RWPE1 (cell line): ENCODE measurements around the gene TM4SF20.

Experiments
- CTCF ChIA-PET: fragments of 350-600 bp; sonication (Branson Sonifier 250); formaldehyde crosslinking; extraction: SDS; loops from one replicate; lab custom pipeline; 2021; lab: Yijun Ruan, JAX
- POLR2A ChIA-PET: fragments of 400-600 bp; formaldehyde crosslinking; extraction: SDS; loops from one replicate; lab custom pipeline; 2020; ENCODE audit warnings: antibody characterized with exemption; ENCODE audit not compliant: low non-redundant PET; lab: Yijun Ruan, JAX
- DNase-seq: peaks from one replicate; pipeline ENCODE4 v3.0.0; 2012; ENCODE audit warnings: low spot score
- H3K27ac ChIP-seq: fragments of 450-650 bp; 2 replicates; pipeline ENCODE4 v1.5.1; 2017
- CTCF ChIP-seq: fragments of 450-650 bp; conservative IDR thresholded peaks from 2 replicates; pipeline ENCODE4 v1.5.1; 2017; ENCODE audit warnings: low read depth, mild to moderate bottlenecking

The TM4SF20 gene

GRCh38 chr2:227351639-227352038 is 27.5 kb downstream of the TM4SF20 start:
- no peak for DNase-seq
- ChIA-PET CTCF (interaction anchor here (0.6 kb wide), 1 partner anchor 22 kb away, joined by 3 read pairs; no protein-coding TSS in a partner anchor), POLR2A (no interaction called here)
- no peak overlapping the region for H3K27ac ChIP-seq
- TF ChIP-seq CTCF, result no peak

DNA sequence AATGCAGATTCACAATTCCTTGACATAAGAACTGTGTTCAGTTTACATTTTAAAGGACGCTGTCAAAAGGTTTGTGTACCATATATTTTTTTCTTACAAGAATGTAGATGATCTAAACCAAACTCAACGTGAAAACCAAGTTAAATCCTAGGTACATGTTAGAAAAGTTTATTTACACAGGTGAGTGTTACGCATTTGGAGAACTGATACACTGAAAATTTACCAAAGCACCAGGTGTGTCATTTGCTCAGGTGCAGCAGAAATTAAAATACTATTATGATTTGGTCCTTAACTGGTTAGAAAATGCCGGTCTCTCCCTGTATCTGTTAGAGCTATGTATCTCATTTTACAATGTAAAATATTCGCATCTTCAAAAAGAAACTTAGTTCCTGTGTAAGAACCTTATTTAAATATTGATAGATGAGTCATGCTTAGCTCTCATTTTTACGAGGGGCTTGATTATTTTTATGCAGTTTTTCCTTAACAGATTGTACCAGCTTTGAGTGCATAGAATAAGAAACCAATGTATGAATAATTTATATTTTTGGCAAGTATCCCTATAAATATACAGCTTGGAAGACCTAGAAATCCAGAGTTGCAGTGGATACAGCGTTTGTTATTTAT is 29.0 kb downstream of the TM4SF20 start:
- ChIA-PET CTCF (interaction anchor here (0.7 kb wide), 2 partner anchors 1016 to 1584 kb away, joined by 3 to 4 read pairs; no protein-coding TSS in a partner anchor), POLR2A (no interaction called here)
- no peak for TF ChIP-seq CTCF
- no peak for DNase-seq
- H3K27ac ChIP-seq, result no peak overlapping the region

- DNase-seq, result no peak
- no peak for TF ChIP-seq CTCF
- ChIA-PET POLR2A (no interaction called here), CTCF (interaction anchor here (0.5 kb wide), 2 partner anchors 132 to 350 kb away, joined by 3 to 4 read pairs; no protein-coding TSS in a partner anchor)
- H3K27ac ChIP-seq, result no peak overlapping the region
These were observed 30.8 kb downstream of the TM4SF20 start for GRCh38 chr2:227348324-227348723.

- ChIA-PET POLR2A (no interaction called here), CTCF (interaction anchor here (0.6 kb wide), 2 partner anchors 30 to 217 kb away, joined by 3 read pairs; no protein-coding TSS in a partner anchor)
- TF ChIP-seq CTCF, result no peak
- DNase-seq, result no peak
- H3K27ac ChIP-seq, result no peak overlapping the region
These were observed 32.0 kb downstream of the TM4SF20 start for GRCh38 chr2:227347117-227347516.

DNA sequence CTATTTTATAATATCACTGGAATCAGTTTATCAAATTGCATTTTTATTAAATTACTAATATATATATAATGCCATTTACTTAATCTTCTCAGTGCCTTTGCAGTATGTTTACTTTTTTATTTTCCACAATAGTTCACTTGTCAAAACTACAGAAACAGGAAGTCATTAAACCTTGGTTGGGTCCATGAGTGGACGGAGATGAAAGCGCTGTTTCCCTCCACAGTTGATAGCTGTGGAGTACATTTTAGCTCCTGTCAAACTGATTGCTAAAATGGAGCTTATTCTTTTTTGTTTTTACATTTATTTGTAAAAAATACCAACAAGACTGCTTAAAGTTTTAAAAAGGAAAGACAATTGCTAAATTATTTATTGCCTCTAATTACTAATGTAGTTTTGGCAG is 34.9 kb downstream of the TM4SF20 start:
- POLR2A ChIA-PET, result interaction anchor here (0.7 kb wide), 1 partner anchor 239 kb away, joined by 3 read pairs; no protein-coding TSS in a partner anchor
- no peak for TF ChIP-seq CTCF
- DNase-seq, result no peak
- H3K27ac ChIP-seq, result no peak overlapping the region
- CTCF ChIA-PET, result no interaction called here

DNA sequence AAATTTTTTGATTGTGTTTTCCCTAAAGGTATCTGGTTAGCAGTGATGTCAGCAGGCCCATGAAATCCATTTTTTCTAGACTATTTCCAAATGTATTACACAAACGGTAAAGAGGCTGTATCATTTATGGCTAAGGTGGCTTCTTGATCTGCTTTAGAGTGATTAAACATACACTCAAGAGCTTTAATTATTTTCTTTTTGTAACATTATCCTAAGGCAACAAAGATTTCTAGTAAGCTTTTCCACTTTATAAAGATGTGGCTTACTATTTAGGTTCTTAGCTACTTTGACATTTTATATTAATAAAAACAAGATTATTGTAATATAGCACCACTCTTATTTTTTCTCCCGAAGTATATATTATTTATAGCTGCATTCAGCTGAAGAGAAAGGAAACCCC is 37.6 kb downstream of the TM4SF20 start:
- CTCF ChIA-PET, result interaction anchor here (0.5 to 0.6 kb wide), 2 partner anchors 105 to 412 kb away, joined by 3 to 4 read pairs; no protein-coding TSS in a partner anchor
- POLR2A ChIA-PET, result no interaction called here
- DNase-seq, result no peak
- TF ChIP-seq CTCF, result no peak
- no peak overlapping the region for H3K27ac ChIP-seq
